Glutamatergic neuron (in vitro differentiated cells): ENCODE measurements around the gene TBC1D3B. TPM values are rescaled to one million over a fixed set of nuclear protein-coding genes. Genes with fewer than 3 reads are reported as not detected.

Experiments used
- DNase-seq: peaks from one replicate; pipeline ENCODE4 v3.0.0; 2022
- H3K27ac Mint-ChIP-seq: one replicate; pipeline ENCODE4 v1.8.0; 2020; ENCODE audit warnings: mild to moderate bottlenecking, mixed read lengths, inconsistent platforms; ENCODE audit not compliant: unreplicated experiment
- H3K27me3 Mint-ChIP-seq: one replicate; pipeline ENCODE4 v1.8.0; 2020; ENCODE audit warnings: mild to moderate bottlenecking, moderate library complexity, mixed read lengths, inconsistent platforms; ENCODE audit not compliant: unreplicated experiment
- H3K36me3 Mint-ChIP-seq: one replicate; pipeline ENCODE4 v1.8.0; 2020; ENCODE audit warnings: mild to moderate bottlenecking, mixed read lengths, inconsistent platforms; ENCODE audit not compliant: unreplicated experiment
- H3K4me1 Mint-ChIP-seq: one replicate; pipeline ENCODE4 v1.8.0; 2020; ENCODE audit warnings: mild to moderate bottlenecking, low read depth, mixed read lengths, inconsistent platforms; ENCODE audit not compliant: unreplicated experiment
- H3K4me3 Mint-ChIP-seq: one replicate; pipeline ENCODE4 v1.8.0; 2020; ENCODE audit warnings: mild to moderate bottlenecking, mixed read lengths, inconsistent platforms; ENCODE audit not compliant: unreplicated experiment
- H3K9me3 Mint-ChIP-seq: one replicate; pipeline ENCODE4 v1.8.0; 2020; ENCODE audit warnings: mild to moderate bottlenecking, moderate library complexity, mixed read lengths, inconsistent platforms; ENCODE audit not compliant: unreplicated experiment
- total RNA-seq: library from RNA; stranded (reverse); fragmentation: NEBNext Ultra II Directional; extraction: Animal tissue kit (Norgen Biotek cat#: 25700); gene quantifications from one replicate; pipeline ENCODE4 v1.2.1, GENCODE V29; 2021; ENCODE audit not compliant: unreplicated experiment
- TF ChIP-seq, protein P1 (sequence below): fragments of 200-600 bp; sonication (generic); IDR thresholded peaks from one replicate; pipeline ENCODE4 v1.5.0; 2021; ENCODE audit not compliant: partially characterized antibody, unreplicated experiment

The TBC1D3B gene
- total RNA-seq, 1 donor from 2014 or later = 37.3 TPM

GRCh38 chr17:36142235-36142634 is 34.2 kb downstream of the TBC1D3B start:
- TF ChIP-seq, protein P1, sequence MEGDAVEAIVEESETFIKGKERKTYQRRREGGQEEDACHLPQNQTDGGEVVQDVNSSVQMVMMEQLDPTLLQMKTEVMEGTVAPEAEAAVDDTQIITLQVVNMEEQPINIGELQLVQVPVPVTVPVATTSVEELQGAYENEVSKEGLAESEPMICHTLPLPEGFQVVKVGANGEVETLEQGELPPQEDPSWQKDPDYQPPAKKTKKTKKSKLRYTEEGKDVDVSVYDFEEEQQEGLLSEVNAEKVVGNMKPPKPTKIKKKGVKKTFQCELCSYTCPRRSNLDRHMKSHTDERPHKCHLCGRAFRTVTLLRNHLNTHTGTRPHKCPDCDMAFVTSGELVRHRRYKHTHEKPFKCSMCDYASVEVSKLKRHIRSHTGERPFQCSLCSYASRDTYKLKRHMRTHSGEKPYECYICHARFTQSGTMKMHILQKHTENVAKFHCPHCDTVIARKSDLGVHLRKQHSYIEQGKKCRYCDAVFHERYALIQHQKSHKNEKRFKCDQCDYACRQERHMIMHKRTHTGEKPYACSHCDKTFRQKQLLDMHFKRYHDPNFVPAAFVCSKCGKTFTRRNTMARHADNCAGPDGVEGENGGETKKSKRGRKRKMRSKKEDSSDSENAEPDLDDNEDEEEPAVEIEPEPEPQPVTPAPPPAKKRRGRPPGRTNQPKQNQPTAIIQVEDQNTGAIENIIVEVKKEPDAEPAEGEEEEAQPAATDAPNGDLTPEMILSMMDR = no peak

GRCh38 chr17:36136439-36136838 is 40.0 kb downstream of the TBC1D3B start:
- no peak overlapping the region for H3K27ac Mint-ChIP-seq
- H3K36me3 Mint-ChIP-seq = peaks cover 3% of the 10 kb centered on the region
- DNase-seq = no peak
- TF ChIP-seq, protein P1 = no peak
- H3K4me1 Mint-ChIP-seq = no peaks in the 10 kb centered on the region
- peaks cover 3% of the 10 kb centered on the region for H3K9me3 Mint-ChIP-seq
- no peak overlapping the region for H3K4me3 Mint-ChIP-seq
- H3K27me3 Mint-ChIP-seq = no peaks in the 10 kb centered on the region

More at GRCh38 chr17:36142235-36142634, 34.2 kb downstream of the TBC1D3B start:
- peaks cover 3% of the 10 kb centered on the region for H3K9me3 Mint-ChIP-seq
- no peaks in the 10 kb centered on the region for H3K27me3 Mint-ChIP-seq
- H3K27ac Mint-ChIP-seq = no peak overlapping the region
- H3K4me1 Mint-ChIP-seq = no peaks in the 10 kb centered on the region
- H3K36me3 Mint-ChIP-seq = no peaks in the 10 kb centered on the region
- H3K4me3 Mint-ChIP-seq = no peak overlapping the region
- DNase-seq = no peak

DNA sequence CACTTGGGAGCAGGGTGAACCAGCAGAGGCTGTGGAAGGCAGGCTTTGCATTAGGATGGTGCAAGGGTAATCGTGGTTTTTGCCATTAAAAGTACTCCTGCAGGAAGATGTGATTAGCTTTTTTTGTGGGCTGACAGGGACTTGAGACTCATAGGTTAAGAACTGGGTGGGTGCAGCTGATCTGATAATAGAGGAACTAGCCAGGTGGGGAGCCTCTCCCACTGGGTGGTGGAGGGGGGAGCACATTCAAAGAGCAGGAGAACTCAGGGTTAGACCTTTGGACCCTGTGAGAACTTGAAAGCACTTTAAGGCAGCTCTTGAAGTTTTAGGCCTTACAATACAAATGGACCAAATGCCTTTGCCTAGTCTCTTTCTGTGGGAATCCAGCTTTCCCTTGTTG is 40.4 kb downstream of the TBC1D3B start:
- TF ChIP-seq, protein P1 = no peak
- H3K27ac Mint-ChIP-seq = no peak overlapping the region
- H3K36me3 Mint-ChIP-seq = peaks cover 3% of the 10 kb centered on the region
- DNase-seq = no peak
- H3K9me3 Mint-ChIP-seq = peaks cover 3% of the 10 kb centered on the region
- no peaks in the 10 kb centered on the region for H3K4me1 Mint-ChIP-seq
- no peaks in the 10 kb centered on the region for H3K27me3 Mint-ChIP-seq
- H3K4me3 Mint-ChIP-seq = no peak overlapping the region

DNA sequence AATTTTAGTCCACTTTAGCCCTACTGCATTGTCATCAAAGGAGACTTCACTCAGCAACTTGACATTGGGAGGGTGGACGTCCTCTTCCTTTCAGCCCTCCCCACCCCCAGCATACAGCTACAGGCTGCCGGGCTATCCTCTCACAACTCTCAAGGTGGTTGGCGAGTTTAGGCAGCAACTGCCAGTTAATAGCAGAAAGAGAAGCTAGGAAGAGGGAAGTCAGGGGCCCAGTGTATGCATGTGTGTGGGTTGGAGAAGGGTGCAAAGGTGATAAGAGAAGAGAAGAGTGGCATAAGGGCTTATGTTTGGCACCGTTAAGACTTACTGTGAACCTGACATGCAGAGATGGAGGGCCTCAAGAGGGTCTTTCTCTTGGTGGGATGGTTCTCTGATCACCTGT is 41.0 kb downstream of the TBC1D3B start:
- Mint-ChIP-seq H3K27ac (no peak overlapping the region), H3K4me1 (no peaks in the 10 kb centered on the region), H3K36me3 (peaks cover 3% of the 10 kb centered on the region), H3K4me3 (no peak overlapping the region), H3K27me3 (no peaks in the 10 kb centered on the region), H3K9me3 (peaks cover 3% of the 10 kb centered on the region)
- TF ChIP-seq, protein P1 = no peak
- no peak for DNase-seq

DNA sequence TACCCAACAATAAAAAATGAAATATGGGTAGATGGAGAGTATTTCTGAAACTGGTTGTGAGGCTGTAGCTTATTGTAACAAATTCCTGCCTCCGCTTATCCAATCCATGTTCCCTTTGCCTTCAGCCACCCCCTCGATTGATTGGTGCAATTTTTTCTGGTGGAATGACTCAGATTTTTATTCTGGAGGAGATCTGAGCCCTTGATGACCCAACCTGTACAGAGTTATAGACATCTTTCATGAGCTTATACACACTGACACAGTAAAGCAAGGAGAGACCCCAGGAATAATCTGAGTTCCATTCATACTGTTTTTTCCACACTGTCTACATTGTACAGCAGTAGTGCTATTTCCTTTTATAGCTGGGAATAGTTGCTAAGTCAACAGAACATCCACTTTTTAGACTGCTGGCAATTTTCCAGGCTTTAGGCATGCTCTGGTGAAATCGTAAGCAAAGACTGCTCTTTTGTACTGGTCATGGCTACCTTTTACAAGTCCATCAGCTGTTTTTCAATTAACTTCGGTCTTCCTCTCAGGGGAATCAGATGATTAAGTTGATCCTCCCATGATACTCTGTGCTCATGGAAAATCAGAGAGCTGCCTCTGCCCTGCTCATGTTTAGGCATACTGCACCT is 42.7 kb downstream of the TBC1D3B start:
- Mint-ChIP-seq H3K27me3 (no peaks in the 10 kb centered on the region), H3K9me3 (peaks cover 3% of the 10 kb centered on the region), H3K4me1 (no peaks in the 10 kb centered on the region), H3K27ac (no peak overlapping the region), H3K36me3 (peaks cover 3% of the 10 kb centered on the region), H3K4me3 (no peak overlapping the region)
- TF ChIP-seq, protein P1 = no peak
- DNase-seq = no peak
